ENCODE data around the gene HOXC11.

Gene HOXC11

DNA sequence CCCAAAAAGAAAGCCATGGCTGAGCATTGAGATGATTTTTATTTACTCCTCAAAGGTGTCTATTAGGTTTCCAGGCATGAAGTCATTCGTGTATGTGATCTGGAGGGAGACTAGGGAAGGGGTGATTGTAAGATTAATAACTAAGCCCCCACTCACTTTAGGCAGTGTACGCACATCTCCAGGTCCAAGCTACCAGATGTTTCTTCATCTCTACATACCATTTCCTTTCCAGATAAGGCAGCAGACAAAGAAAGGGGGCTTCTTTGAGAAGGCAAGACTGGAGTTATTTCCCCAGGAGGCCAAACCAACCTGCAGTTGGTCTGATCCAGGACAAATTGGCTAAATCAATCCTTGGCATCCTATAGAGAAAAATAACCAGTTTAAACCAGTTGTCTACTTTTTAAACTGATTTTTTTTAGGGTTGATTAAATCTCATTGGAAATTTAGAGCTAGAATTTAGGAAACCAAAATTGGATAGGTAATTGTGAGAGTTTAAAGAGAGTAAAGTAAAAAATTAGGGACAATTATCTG is 30.4 kb upstream of the HOXC11 start:
- DNase-seq (ENCODE audit: low read depth in 2 of 2), result no peak

DNA sequence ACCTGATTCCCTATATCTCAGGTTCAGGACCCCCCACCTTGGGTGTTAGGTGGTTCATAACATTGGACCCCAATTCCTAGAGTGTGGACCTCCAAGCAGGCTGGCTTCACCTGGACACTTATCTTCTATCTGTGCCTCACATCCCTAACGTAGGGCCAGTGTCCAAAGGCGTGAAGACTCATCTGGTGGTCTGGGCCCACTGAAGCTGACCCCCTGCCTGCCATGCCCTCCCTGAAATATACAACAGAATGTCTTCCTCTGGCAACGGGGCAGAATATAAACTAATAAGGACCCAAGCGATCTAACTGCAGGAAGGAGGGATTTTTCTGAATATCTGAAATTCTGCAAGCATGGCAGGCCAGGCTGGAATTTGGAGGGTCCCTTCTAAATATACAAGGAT is 28.7 kb upstream of the HOXC11 start:
- no peak for DNase-seq (ENCODE audit: low read depth in 2 of 2)

DNA sequence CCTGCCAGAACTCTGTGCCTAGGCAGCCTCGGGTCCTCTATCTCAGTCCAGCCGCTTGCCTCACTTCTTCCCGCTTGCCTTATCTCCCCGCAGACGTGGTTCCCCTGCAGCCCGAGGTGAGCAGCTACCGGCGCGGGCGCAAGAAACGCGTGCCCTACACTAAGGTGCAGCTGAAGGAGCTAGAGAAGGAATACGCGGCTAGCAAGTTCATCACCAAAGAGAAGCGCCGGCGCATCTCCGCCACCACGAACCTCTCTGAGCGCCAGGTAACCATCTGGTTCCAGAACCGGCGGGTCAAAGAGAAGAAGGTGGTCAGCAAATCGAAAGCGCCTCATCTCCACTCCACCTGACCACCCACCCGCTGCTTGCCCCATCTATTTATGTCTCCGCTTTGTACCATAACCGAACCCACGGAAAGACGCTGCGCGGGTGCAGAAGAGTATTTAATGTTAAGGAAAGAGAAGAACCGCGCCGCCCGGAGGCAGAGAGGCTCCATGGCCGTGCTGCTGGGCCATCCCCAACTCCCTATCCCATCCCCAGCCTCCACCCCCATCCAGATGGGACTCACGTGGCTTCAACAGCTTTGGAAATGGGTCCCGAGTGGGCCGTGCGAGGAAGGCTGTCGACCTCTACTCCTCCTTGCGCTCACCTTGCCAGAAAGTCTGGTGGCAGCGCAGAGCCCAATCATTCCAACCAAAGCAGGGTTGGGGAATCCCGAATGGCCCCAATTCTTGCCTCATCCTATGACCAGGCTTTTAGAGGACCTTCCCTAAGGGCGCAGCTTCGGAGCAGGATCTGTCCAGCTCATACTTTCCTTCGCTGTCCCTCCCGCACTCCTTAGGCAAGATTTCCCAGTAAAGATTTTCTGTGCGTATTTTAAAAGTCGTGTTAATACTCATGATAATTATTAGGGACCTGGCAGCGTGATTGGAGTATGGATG is 27.7 kb upstream of the HOXC11 start:
- no peak for DNase-seq (ENCODE audit: low read depth in 2 of 2)

DNA sequence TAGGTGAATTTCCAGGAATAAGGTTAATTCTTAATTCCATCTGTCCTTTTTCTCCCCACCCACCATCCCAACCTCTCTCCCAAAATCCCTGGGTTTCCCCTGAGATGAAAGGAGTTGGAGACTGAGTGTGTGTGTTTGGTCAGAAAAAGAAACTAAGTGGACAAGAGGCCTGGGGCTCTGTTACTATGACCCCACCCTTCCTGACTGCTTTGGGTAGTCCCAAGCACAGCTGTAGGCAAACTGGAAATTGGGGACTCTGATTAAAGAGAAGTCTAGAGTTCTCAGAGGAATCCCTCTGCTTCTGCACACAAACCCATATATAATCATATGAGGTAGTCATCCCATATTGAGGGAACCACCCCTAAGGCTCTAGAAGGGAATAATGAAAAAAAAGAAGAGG is 25.2 kb upstream of the HOXC11 start:
- no peak for DNase-seq (ENCODE audit: low read depth in 2 of 2)

DNA sequence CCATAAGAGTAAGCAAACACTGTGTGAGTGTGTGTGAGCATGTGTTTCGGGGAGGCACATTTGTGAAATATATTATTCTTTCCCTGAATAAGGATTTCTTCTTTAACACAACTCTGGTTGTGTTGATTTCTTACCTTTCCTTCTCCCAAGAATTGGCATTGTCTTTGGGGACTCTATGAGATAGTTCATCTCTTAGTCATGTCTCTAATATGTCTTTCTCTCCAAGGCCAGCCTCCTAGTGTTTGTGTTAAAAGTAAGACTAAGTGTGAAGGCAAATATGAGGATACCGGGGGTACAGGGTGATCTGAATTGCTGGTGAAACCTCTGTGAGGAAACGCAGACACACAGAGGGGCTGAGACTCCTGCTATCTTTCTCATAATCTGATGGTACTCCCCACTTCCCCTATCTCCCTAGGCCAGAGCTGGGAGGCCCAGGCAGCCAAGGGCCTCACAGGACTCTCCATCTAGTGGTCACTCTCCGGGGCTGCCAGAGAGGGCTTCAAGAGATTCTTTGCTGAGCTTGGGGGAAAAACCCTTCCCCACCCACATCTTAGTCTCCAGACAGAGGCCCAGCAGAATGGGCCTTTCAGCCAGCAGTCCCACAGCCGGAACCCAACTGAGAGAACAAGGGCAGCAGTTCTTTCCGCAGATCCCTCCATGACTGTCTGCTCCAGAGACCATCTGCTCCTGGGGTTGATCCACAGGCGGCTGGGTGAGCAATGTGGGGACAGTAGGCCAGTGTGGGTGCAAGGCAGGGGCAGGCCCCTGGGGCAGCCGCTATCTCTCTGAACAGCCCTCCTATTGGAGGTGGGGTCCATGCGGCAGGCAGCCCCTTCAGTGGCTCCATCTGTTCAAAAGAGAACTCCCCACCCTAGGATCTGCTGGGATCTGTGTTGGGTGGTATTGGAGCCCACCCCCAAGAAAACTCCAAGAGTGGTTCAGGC is 24.0 kb upstream of the HOXC11 start:
- no peak for DNase-seq (ENCODE audit: low read depth in 2 of 2)

DNA sequence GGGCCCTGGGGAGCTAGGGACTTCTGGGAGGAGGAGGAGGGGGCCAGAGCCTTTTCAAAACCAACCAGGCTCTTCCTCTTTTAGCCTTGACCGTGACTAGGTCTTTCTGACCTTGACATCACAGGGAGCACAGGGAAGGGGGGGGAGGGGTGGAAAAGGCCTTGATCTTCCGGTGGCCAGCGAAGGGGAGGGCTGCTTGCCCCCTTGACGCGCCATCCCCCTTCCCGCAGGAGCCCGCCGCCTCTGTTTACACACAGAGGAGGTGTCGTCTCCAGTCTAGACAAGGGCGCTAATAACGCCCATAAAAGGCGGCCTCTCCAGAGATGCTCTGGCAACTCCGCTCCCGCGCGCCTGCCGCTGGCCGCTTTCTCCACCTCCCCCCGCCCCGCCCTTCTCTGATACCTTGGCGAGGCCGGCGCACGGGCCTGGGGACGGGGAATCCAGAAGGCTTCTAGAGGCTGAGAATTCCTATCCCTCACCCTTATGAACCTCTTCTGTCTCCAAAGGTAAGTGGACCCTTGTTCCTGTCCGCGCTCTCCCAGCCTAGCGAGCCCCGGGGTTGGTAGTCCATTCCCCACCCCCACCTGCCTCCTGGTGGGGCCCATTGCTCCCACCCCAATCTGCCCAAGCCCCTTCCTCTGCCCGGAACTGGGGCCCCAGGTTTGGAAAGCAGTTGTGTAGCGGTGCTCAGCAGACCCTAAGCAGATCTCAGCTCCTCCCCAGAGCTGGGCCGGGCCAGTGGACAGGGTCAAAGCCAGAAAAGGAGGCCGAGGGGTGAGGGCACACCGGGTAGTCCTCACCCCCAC is 23.1 kb upstream of the HOXC11 start:
- no peak for DNase-seq (ENCODE audit: low read depth in 2 of 2)

DNA sequence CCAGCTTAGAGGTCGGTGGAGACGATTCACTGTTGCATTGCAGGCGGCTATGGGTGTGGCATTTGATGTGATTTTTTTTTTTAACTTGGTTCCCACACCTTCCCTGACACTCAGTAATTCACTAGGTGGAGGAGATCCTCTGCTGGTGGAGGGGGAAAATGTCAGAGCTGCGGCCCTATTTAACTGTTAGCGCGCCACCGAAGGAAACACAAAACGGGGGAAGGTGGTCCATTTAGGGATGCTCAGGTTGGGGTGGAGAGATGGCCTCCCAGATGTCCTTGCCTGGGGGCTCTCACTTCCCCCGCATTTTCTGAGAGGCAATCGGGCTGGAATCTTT is 22.5 kb upstream of the HOXC11 start:
- DNase-seq (ENCODE audit: low read depth in 2 of 2), result no peak

DNA sequence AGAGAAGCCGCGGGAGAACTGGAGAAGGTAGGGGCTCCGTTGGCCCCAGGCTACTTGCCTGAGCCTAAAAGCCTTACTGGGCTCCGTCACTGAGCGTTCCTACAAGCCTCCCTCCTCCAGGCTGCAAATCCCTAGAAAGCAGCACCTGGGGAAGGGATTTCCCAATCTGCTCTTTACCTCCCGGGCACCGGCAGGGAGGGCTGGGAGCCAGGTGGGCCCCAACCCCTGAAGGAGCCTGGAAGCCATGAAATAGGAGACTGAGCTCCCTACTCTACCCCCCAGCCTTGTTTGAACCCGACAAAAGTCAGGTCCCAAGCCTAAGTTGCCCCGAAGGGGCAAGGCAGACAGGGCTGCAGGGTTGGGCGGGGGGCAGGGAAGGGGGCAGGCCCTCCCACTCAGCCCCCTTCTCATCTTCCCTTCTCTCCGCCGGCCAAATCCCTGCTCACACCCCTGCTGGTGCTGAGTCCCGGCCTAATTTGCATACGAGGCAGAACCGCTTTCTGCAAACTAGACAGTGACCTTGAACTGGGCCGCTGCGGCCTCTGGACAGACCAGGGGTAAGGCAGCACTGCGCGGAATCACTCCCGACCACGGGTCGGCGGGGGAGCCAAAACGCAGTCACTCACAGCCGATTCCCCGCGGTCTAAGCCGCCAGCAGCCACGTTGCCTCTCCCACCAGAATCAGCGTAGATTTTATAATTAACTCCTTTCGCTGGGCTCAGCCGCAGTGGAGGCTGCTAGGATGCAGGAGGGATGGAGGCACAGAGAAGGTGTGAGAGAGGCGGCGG is 21.9 kb upstream of the HOXC11 start:
- no peak for DNase-seq (ENCODE audit: low read depth in 2 of 2)

DNA sequence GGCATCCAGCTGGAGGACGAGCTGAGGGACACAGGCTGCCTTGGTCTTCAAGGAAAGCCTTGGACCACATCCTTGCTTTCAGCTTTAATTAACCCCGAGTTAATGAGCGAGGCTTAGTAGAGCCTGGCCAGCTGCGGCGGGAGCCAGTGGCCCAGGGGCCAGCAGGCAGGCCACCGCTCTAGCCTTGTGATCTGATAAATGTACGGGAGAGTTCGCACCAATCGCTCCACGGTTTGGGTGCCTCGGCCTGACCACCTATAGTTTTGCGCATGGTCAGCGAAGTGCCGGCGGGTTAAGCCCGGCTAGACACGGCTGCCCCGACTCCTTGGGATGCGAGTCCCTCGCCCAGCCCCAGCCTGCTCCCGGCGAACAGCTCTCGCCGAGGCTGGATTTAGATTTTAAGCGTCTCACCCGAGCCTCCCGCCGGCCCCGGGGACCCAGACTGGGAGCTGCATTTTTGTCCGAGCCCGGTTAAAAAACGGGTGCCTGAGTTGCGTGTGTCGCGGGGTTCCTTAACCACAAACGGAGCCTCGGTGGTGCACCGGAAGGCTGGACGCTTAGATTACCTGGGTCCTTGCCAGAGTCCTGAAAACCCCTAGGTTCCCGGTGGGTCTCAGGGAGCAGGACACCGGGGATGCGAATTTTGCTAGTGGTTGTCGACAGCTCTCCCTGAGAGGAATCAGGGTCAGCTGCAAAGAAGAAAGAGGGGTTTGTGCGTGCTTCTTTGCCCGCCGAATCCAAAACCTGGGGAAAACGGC is 21.2 kb upstream of the HOXC11 start:
- no peak for DNase-seq (ENCODE audit: low read depth in 2 of 2)

DNA sequence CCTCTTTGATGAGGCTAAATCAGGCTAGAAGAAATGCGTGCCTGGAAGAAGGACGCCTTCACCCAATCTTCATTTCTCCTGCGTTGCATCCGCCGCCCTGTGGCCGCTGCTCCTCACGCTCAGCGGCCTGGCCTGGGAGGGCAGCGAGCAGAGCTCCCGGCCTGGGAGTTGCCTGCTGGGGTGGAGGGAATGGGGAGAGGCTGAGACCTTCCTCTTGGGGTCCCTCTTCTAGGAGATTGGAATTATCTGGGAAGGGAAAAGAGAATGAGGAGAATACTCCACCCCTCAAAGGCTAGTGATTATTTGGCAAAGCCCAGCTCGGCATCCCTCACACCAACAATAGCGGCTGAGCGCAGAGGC is 20.6 kb upstream of the HOXC11 start:
- no peak for DNase-seq (ENCODE audit: low read depth in 2 of 2)

DNA sequence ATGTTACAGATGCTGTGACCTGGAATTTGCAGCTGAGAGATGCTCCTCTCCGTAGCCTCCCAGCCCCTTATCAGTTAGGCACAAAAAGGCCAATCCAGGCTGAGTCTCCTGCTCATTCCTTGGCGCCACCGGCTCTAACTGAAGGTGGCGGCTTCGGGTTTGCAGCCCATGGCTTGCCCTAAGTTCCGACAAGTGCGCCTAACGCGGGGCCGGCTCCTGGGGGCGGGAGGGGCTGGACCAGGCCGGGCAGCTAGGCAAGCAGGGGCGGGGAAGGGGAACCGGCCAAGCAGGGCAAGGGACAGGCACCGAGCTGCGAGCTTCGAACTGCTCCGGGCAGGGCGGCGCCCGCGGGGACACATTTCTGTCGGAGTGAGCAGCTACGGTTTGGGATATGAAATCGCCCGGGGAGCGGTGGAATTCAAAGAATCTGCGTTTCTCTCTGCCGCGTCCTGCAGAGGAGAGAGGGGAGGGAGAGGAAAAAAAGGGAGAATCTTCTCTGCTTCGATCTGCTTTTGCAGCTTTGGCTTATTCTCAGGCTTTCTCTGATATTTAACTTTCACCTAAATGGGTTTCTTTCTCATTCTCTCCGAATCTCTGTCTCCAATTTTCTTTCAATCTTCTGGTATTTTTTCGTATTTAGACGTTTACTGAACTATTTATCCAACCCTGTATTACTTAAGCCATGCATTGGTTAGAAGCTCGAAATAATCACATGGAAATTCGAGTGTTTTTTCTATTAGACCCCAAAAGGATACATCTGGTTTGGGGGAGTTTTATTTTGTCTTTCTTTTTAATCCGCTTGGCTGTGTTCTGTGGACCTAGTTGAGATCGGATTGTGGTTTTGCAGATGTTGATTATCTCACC is 19.8 kb upstream of the HOXC11 start:
- DNase-seq (ENCODE audit: low read depth in 2 of 2), result no peak

DNA sequence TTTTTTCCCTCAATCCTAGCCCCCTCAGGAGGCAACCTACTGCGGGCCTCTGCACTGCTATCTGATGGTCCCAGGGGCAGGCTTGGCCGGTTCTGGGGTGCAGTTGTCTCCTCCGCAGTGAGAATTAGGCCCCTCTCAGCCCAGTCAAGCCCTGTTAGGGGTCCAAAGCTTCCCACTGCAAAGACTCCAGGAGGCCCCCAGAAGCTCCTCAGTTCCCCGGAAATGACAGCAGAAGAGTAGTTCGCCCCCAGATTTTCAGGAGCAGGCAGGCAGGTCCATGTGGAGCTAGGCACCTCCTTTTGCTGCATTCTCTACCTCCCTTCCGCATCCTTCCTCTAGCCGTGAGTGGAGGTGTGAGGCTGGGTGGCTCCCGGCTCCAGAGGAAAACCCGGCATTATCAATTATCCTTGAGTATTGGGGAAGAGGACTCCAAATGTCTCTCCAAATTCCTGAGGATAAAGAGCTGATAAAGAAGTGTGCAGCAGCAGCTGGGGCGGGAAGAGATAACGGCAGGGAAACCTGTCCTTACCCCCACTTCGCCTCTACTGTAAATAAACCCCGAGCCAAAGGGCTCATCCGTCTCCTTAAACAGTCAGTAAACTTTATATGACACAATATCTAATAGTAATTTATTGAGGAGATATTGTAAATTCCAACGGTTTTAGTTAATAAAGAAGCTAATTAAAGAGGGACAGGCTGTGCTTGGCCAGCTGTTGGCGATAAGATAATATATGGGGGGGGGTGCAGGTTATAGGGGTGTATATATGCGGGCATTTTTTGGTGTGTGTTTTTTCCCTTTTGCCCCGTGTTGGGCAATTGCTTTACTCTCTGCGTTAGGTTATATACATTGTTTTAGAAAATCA is 18.9 kb upstream of the HOXC11 start:
- no peak for DNase-seq (ENCODE audit: low read depth in 2 of 2)

DNA sequence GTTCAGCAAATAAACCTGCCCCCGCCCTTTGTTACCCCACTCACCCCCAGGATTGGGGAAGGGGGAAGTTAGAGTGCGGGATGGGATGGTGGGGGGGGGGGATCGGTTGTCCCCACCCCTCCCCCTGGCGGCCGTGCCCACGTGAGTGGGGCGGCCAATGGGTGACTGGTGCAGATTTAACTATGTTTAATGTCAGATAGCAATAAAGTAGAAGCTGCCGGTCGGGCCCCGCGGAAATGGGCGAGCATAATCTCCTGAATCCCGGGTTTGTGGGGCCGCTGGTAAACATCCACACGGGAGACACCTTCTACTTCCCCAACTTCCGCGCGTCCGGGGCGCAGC is 18.3 kb upstream of the HOXC11 start, which contains the start of gene HOXC12:
Gene HOXC12 (plus strand): TSS at position 210 of the 342 bp plus-strand sequence. CDS start 27 bp downstream, at position 237.
- DNase-seq (ENCODE audit: low read depth in 2 of 2), result no peak

DNA sequence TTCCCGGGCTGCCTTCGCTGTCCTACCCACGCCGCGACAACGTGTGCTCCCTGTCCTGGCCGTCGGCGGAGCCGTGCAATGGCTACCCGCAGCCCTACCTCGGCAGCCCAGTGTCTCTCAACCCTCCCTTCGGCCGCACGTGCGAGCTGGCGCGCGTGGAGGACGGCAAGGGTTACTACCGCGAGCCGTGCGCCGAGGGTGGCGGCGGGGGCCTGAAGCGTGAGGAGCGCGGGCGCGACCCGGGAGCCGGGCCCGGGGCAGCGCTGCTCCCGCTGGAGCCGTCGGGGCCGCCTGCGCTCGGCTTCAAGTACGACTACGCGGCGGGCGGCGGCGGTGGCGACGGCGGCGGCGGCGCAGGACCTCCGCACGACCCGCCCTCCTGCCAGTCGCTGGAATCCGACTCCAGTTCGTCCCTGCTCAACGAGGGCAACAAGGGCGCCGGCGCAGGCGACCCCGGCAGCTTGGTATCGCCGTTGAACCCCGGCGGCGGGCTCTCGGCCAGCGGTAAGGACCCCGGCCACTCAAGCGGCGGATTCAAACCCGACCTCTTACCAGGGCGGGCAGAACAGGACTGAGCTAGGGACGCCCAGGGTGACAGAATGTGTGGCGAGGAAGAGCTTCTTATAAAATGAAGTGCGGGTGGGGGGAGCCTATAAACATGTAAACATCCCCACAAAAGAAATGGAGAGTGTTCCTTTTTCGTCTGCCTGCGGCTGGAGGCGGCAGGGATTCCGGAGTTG is 17.7 kb upstream of the HOXC11 start:
- DNase-seq (ENCODE audit: low read depth in 2 of 2), result no peak

DNA sequence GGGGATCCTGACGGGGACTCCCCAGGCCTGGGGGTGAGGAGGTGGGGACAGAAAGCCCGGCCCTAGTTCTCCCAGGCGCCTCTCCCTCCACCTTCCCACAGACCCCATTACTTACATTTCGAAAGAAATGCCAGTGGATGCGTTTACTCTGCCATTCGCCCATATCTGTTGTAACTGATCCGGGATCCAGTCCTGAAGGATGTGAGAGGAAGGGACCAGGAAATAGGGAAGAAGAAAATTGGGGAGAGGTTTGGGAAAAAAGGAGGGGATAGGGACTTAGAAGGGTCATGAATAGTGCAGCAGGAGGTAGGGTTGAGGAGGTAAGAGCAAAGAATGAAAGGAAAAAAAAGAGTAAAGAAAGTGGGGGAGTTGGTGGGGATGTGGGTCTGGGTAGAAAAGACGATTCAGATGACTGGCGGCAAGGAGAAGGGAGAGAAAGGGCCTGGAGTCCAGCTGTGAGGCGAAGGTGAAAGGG is 17.1 kb upstream of the HOXC11 start:
- DNase-seq (ENCODE audit: low read depth in 2 of 2), result no peak

DNA sequence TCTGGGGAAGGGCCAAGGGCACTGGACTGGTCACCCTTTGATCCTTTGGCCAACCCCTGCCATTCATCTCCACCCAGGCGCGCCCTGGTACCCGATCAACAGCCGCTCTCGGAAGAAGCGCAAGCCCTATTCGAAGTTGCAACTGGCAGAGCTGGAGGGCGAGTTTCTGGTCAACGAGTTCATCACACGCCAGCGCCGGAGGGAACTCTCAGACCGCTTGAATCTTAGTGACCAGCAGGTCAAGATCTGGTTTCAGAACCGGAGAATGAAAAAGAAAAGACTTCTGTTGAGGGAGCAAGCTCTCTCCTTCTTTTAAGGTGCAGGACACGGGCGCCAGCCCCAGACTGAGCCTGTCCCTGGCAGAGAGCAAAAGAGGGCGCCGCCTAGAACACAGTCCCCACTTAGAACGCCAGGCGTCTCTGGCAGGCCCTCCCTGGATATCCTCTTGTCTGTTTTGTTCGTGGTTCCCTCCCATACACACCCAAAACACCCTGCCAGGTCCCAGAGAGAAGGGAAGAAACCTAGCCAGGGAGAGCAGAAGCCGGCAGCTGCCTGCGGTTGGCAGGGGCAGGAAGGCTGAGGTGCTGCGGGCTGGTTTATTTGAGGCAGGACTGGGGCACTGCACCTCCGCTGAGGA is 16.6 kb upstream of the HOXC11 start:
- DNase-seq (ENCODE audit: low read depth in 2 of 2), result no peak

Data from stimulated activated CD8-positive, alpha-beta memory T cell treated with anti-CD3 and anti-CD28 coated beads, Interleukin-7, amount 100 ng/mL, for 4 hours (primary cell).